Panc1 (cell line): ENCODE data around the gene MAPK11.

Experiments
- CTCF ChIP-seq: fragments of 450-650 bp; IDR thresholded peaks from 2 replicates; pipeline ENCODE4 v1.5.1; 2017; ENCODE audit warnings: mild to moderate bottlenecking
- POLR2AphosphoS5 ChIP-seq: IDR thresholded peaks from 2 replicates; pipeline ENCODE4 v1.6.1; 2012; ENCODE audit warnings: mild to moderate bottlenecking, low read depth, low read length, moderate library complexity
- TCF7L2 ChIP-seq: IDR thresholded peaks from 2 replicates; pipeline ENCODE4 v1.6.1; 2011; ENCODE audit warnings: mild to moderate bottlenecking, low read depth, low read length, inconsistent platforms
- TF ChIP-seq, protein P1 (sequence below), 2 experiments: IDR thresholded peaks; 2 replicates each; pipeline ENCODE4 v1.6.1; 2011 to 2012; ENCODE audit warnings: low read depth in 2 of 2, control low read depth in 1 of 2, low read length in 1 of 2, mild to moderate bottlenecking in 1 of 2, moderate library complexity in 1 of 2; ENCODE audit not compliant: insufficient read depth in 1 of 2

- TF ChIP-seq POLR2AphosphoS5 (no peak), CTCF (no peak), TCF7L2 (no peak)
- TF ChIP-seq, protein P1, sequence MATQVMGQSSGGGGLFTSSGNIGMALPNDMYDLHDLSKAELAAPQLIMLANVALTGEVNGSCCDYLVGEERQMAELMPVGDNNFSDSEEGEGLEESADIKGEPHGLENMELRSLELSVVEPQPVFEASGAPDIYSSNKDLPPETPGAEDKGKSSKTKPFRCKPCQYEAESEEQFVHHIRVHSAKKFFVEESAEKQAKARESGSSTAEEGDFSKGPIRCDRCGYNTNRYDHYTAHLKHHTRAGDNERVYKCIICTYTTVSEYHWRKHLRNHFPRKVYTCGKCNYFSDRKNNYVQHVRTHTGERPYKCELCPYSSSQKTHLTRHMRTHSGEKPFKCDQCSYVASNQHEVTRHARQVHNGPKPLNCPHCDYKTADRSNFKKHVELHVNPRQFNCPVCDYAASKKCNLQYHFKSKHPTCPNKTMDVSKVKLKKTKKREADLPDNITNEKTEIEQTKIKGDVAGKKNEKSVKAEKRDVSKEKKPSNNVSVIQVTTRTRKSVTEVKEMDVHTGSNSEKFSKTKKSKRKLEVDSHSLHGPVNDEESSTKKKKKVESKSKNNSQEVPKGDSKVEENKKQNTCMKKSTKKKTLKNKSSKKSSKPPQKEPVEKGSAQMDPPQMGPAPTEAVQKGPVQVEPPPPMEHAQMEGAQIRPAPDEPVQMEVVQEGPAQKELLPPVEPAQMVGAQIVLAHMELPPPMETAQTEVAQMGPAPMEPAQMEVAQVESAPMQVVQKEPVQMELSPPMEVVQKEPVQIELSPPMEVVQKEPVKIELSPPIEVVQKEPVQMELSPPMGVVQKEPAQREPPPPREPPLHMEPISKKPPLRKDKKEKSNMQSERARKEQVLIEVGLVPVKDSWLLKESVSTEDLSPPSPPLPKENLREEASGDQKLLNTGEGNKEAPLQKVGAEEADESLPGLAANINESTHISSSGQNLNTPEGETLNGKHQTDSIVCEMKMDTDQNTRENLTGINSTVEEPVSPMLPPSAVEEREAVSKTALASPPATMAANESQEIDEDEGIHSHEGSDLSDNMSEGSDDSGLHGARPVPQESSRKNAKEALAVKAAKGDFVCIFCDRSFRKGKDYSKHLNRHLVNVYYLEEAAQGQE (IDR thresholded peaks at IDR 0.05; ENCODE audit: insufficient read depth in 1 of 2, low read depth in 2 of 2, low read length in 1 of 2): no peak
Observed at GRCh38 chr22:50302041-50302541, 31.9 kb upstream of the MAPK11 start.
